Measurements from ENCODE around the gene DOK6.

The DOK6 gene

GRCh38 chr18:69795791-69796190 lies 395.1 kb downstream of the DOK6 start:
- Histone ChIP-seq H3K36me3 (ENCODE audit: control insufficient read depth in 1 of 2, insufficient read depth in 2 of 2, low read length in 2 of 2) (no peaks in the 10 kb centered on the region), H3K79me1 (ENCODE audit: low read length) (no peaks in the 10 kb centered on the region), H3K27ac (ENCODE audit: low read depth, low read length) (no peak overlapping the region), H4K91ac (ENCODE audit: low read depth, low read length) (no peak overlapping the region), H3K79me2 (ENCODE audit: control insufficient read depth, insufficient read depth, low read length, poor library complexity) (no peaks in the 10 kb centered on the region), H3K27me3 (ENCODE audit: insufficient read depth, low read length) (no peaks in the 10 kb centered on the region), H4K8ac (ENCODE audit: low read depth, low read length) (no peak overlapping the region), H3K9ac (ENCODE audit: low read length) (no peak overlapping the region), H3K4me1 (ENCODE audit: control insufficient read depth in 1 of 2, insufficient read depth in 2 of 2, low read length in 2 of 2) (peaks cover 2% of the 10 kb centered on the region in 2 experiments), H3K23ac (ENCODE audit: low read length) (no peak overlapping the region), H4K12ac (ENCODE audit: low read depth, low read length) (no peak overlapping the region), H2BK12ac (ENCODE audit: low read length) (no peak overlapping the region), H3K9me3 (ENCODE audit: insufficient read depth, low read depth, low read length) (no peaks in the 10 kb centered on the region), H2AK5ac (ENCODE audit: low read length) (no peak overlapping the region), H2BK120ac (ENCODE audit: insufficient read depth, low read length, poor library complexity) (no peak overlapping the region), H3K14ac (ENCODE audit: low read length) (no peak overlapping the region), H3K4me2 (ENCODE audit: low read length) (no peak overlapping the region), H3K4ac (ENCODE audit: low read depth, low read length) (no peak overlapping the region), H2BK5ac (ENCODE audit: low read depth, low read length, poor library complexity) (no peak overlapping the region), H3K4me3 (ENCODE audit: low read depth, low read length) (no peak overlapping the region), H3K18ac (ENCODE audit: low read length) (no peak overlapping the region), H2AFZ (ENCODE audit: insufficient read depth, low read length, poor library complexity) (no peak overlapping the region)
- no CpG with 5 or more reads among the region's 5 CpGs for WGBS (ENCODE audit: extremely low coverage, insufficient coverage, insufficient read length)
- no peak for DNase-seq

GRCh38 chr18:69804776-69805501 lies 404.3 kb downstream of the DOK6 start:
- Histone ChIP-seq H2AFZ (ENCODE audit: insufficient read depth, low read length, poor library complexity) (no peak overlapping the region), H3K18ac (ENCODE audit: low read length) (no peak overlapping the region), H3K36me3 (ENCODE audit: control insufficient read depth in 1 of 2, insufficient read depth in 2 of 2, low read length in 2 of 2) (no peaks in the 10 kb centered on the region), H3K4ac (ENCODE audit: low read depth, low read length) (no peak overlapping the region), H3K79me2 (ENCODE audit: control insufficient read depth, insufficient read depth, low read length, poor library complexity) (no peaks in the 10 kb centered on the region), H3K14ac (ENCODE audit: low read length) (no peak overlapping the region), H3K4me3 (ENCODE audit: low read depth, low read length) (no peak overlapping the region), H4K12ac (ENCODE audit: low read depth, low read length) (no peak overlapping the region), H3K4me2 (ENCODE audit: low read length) (no peak overlapping the region), H3K9me3 (ENCODE audit: insufficient read depth, low read depth, low read length) (no peaks in the 10 kb centered on the region), H4K91ac (ENCODE audit: low read depth, low read length) (no peak overlapping the region), H3K27me3 (ENCODE audit: insufficient read depth, low read length) (no peaks in the 10 kb centered on the region), H3K4me1 (ENCODE audit: control insufficient read depth in 1 of 2, insufficient read depth in 2 of 2, low read length in 2 of 2) (no peaks in the 10 kb centered on the region), H4K8ac (ENCODE audit: low read depth, low read length) (no peak overlapping the region), H2BK5ac (ENCODE audit: low read depth, low read length, poor library complexity) (no peak overlapping the region), H3K9ac (ENCODE audit: low read length) (no peak overlapping the region), H3K79me1 (ENCODE audit: low read length) (no peaks in the 10 kb centered on the region), H3K23ac (ENCODE audit: low read length) (no peak overlapping the region), H2BK120ac (ENCODE audit: insufficient read depth, low read length, poor library complexity) (no peak overlapping the region), H2AK5ac (ENCODE audit: low read length) (no peak overlapping the region), H2BK12ac (ENCODE audit: low read length) (no peak overlapping the region), H3K27ac (ENCODE audit: low read depth, low read length) (no peak overlapping the region)
- DNase-seq = no peak
- WGBS (ENCODE audit: extremely low coverage, insufficient coverage, insufficient read length) = no CpG with 5 or more reads among the region's 5 CpGs

- Histone ChIP-seq H3K4ac (ENCODE audit: low read depth, low read length) (no peak overlapping the region), H2BK120ac (ENCODE audit: insufficient read depth, low read length, poor library complexity) (no peak overlapping the region), H2AFZ (ENCODE audit: insufficient read depth, low read length, poor library complexity) (no peak overlapping the region), H3K79me1 (ENCODE audit: low read length) (no peaks in the 10 kb centered on the region), H4K8ac (ENCODE audit: low read depth, low read length) (no peak overlapping the region), H4K91ac (ENCODE audit: low read depth, low read length) (no peak overlapping the region), H3K4me2 (ENCODE audit: low read length) (no peak overlapping the region), H2AK5ac (ENCODE audit: low read length) (no peak overlapping the region), H3K79me2 (ENCODE audit: control insufficient read depth, insufficient read depth, low read length, poor library complexity) (no peaks in the 10 kb centered on the region), H2BK5ac (ENCODE audit: low read depth, low read length, poor library complexity) (no peak overlapping the region), H3K27ac (ENCODE audit: low read depth, low read length) (no peak overlapping the region), H3K18ac (ENCODE audit: low read length) (no peak overlapping the region), H3K4me3 (ENCODE audit: low read depth, low read length) (no peak overlapping the region), H3K36me3 (ENCODE audit: control insufficient read depth in 1 of 2, insufficient read depth in 2 of 2, low read length in 2 of 2) (no peaks in the 10 kb centered on the region), H2BK12ac (ENCODE audit: low read length) (no peak overlapping the region), H3K14ac (ENCODE audit: low read length) (no peak overlapping the region), H3K27me3 (ENCODE audit: insufficient read depth, low read length) (no peaks in the 10 kb centered on the region), H3K9me3 (ENCODE audit: insufficient read depth, low read depth, low read length) (no peaks in the 10 kb centered on the region), H4K12ac (ENCODE audit: low read depth, low read length) (no peak overlapping the region), H3K4me1 (ENCODE audit: control insufficient read depth in 1 of 2, insufficient read depth in 2 of 2, low read length in 2 of 2) (no peaks in the 10 kb centered on the region), H3K9ac (ENCODE audit: low read length) (no peak overlapping the region), H3K23ac (ENCODE audit: low read length) (no peak overlapping the region)
- no peak for DNase-seq
- no CpG with 5 or more reads among the region's 2 CpGs for WGBS (ENCODE audit: extremely low coverage, insufficient coverage, insufficient read length)
Measured at GRCh38 chr18:69808399-69808798, 407.7 kb downstream of the DOK6 start.

GRCh38 chr18:69813559-69813958 lies 412.9 kb downstream of the DOK6 start:
- no peaks in the 10 kb centered on the region for H3K79me2 ChIP-seq (ENCODE audit: control insufficient read depth, insufficient read depth, low read length, poor library complexity)
- H3K18ac ChIP-seq (ENCODE audit: low read length) = no peak overlapping the region
- no peak overlapping the region for H2AFZ ChIP-seq (ENCODE audit: insufficient read depth, low read length, poor library complexity)
- H2AK5ac ChIP-seq (ENCODE audit: low read length) = no peak overlapping the region
- peaks cover 0 to 8% of the 10 kb centered on the region in 2 experiments for H3K4me1 ChIP-seq (ENCODE audit: control insufficient read depth in 1 of 2, insufficient read depth in 2 of 2, low read length in 2 of 2)
- H3K9ac ChIP-seq (ENCODE audit: low read length) = no peak overlapping the region
- no peak for DNase-seq
- no peak overlapping the region for H4K12ac ChIP-seq (ENCODE audit: low read depth, low read length)
- H3K14ac ChIP-seq (ENCODE audit: low read length) = no peak overlapping the region
- H4K91ac ChIP-seq (ENCODE audit: low read depth, low read length) = no peak overlapping the region
- no peaks in the 10 kb centered on the region for H3K9me3 ChIP-seq (ENCODE audit: insufficient read depth, low read depth, low read length)
- no peak overlapping the region for H2BK120ac ChIP-seq (ENCODE audit: insufficient read depth, low read length, poor library complexity)
- no peak overlapping the region for H2BK12ac ChIP-seq (ENCODE audit: low read length)
- no peaks in the 10 kb centered on the region for H3K79me1 ChIP-seq (ENCODE audit: low read length)
- no peaks in the 10 kb centered on the region for H3K36me3 ChIP-seq (ENCODE audit: control insufficient read depth in 1 of 2, insufficient read depth in 2 of 2, low read length in 2 of 2)
- no peaks in the 10 kb centered on the region for H3K27me3 ChIP-seq (ENCODE audit: insufficient read depth, low read length)
- H4K8ac ChIP-seq (ENCODE audit: low read depth, low read length) = no peak overlapping the region
- H2BK5ac ChIP-seq (ENCODE audit: low read depth, low read length, poor library complexity) = no peak overlapping the region
- H3K4ac ChIP-seq (ENCODE audit: low read depth, low read length) = no peak overlapping the region
- H3K4me3 ChIP-seq (ENCODE audit: low read depth, low read length) = no peak overlapping the region
- H3K4me2 ChIP-seq (ENCODE audit: low read length) = no peak overlapping the region
- no peak overlapping the region for H3K23ac ChIP-seq (ENCODE audit: low read length)
- WGBS (ENCODE audit: extremely low coverage, insufficient coverage, insufficient read length) = no CpG with 5 or more reads among the region's 1 CpG
- no peak overlapping the region for H3K27ac ChIP-seq (ENCODE audit: low read depth, low read length)
